ENCODE results near the gene SELENOI.
A peak's percentile ranks its signal among the peaks of the same experiment; 100 is the strongest.
"Not testable (repeated sequence)": the region's sequence is repeated elsewhere in the genome, so short reads cannot be mapped to it uniquely, and the experiment has no call there.

Gene SELENOI

DNA sequence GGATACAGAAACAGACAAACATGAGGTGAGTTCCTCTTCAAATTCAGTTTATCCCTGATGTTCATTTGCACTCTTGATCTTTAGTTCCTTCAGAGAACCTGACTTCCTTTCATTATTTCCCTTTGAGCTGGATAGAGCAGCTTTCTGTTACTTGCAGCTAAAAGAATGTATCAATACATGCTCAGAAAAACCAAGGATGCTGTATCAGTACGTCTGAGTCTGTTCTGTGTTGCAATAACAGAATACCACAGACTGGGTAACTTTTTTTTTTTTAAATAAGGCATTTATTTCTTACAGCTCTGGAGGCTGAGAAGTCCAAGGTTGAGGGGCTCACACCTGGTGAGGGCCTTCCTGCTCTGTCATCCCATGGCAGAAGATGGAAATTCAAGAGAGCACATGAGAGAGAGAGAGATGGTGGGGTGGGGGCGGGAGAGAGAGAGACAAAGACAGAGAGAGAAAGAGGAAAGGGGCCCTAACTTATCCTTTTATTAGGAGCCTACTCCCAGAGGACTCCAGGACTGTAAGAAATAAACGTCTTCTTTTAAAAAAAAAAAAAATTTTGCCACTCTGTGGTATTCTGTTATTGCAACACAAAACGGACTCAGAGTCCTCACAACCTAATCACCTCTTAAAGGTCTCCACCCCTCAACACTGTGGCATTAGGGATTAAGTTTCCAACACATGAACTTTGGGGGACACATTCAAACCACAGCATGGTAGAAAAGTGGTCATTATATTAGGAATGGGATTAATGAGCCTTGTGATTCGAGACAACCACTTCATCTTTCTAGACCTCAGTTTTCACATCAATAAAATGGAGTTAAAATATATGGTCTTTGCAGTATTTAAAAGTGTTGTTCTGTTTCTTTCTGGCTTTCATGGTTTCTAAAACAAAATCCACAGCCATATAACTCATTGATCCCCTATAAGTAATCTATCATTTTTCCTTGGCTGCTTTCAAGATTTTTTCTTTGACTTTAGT is 18.4 kb upstream of the SELENOI start:
- DNase-seq = no peak

- not testable (repeated sequence) for DNase-seq
Observed at GRCh38 chr2:26329083-26329482, 16.9 kb upstream of the SELENOI start.

DNA sequence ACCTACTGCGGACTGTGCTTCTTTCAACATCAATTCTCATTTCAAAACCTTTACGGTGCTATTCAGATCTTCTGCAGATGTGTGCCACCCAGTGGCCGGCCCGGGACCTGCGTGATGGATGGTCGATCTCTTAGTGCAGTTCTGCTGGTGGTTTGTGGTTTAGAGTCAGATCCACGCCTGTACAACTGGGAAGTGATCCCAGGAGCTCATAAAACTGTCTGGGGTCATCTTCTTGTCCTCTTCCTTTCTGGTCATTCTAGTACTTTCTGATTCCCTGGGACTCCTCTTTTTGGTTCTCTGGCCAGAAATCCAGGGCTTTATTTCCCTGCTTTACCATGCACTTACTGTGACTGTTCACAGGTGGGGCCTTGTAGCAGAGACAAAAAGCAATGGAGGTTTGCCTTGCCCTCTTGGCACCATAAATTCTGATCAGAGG is 15.8 kb upstream of the SELENOI start:
- DNase-seq = peak; percentile 86 to 89

DNA sequence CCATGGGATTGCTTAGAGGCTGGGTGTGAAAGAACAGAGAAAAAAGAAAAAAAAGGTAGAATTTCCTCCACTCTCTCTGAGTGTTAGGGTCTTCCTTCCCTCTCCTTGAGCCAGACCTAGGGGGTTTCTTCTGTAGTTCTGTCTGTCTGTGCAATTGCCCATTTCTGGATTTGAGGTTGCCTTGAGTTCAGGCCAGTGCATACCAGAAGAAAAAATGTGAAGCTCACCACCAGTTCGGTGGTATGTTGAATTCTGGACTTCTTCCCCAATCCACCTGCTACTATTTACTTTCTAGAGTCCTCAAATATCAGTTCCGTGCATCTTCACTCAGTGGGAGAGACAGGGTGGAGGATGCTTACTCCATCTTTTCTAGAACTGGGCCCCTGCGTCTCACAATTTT is 15.3 kb upstream of the SELENOI start:
- no peak for DNase-seq

- DNase-seq = not testable (repeated sequence)
Observed at GRCh38 chr2:26331321-26331720, 14.6 kb upstream of the SELENOI start.

GRCh38 chr2:26333293-26333692 is 12.7 kb upstream of the SELENOI start:
- DNase-seq = no peak

DNA sequence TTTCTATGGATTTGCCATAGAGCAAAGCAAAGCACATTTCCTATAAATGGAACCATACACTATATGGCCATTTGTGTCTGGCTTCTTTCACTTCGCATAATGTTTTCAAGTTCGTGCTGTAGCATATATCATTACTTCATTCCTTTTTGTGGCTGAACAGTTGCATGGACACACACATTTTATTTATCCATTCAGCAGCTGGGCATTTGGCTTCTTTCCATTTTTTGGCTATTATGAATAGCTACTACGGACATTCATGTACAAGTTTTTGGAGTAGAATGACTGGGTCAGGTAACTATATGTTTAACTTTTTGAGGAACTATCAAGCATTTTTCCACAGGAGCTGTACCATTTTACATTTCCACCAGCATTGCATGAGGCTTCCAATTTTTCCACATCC is 10.7 kb upstream of the SELENOI start:
- no peak for DNase-seq

- DNase-seq = no peak
Observed at GRCh38 chr2:26336719-26337118, 9.2 kb upstream of the SELENOI start.

- no peak for DNase-seq
Observed at GRCh38 chr2:26337298-26337697, 8.6 kb upstream of the SELENOI start.

GRCh38 chr2:26340831-26341230 is 5.1 kb upstream of the SELENOI start:
- DNase-seq = no peak

GRCh38 chr2:26344581-26345282 is 1.2 kb upstream of the SELENOI start:
- DNase-seq = peak; percentile 35 to 38

GRCh38 chr2:26345283-26345544 is 729 bp upstream of the SELENOI start:
- DNase-seq = no peak

DNA sequence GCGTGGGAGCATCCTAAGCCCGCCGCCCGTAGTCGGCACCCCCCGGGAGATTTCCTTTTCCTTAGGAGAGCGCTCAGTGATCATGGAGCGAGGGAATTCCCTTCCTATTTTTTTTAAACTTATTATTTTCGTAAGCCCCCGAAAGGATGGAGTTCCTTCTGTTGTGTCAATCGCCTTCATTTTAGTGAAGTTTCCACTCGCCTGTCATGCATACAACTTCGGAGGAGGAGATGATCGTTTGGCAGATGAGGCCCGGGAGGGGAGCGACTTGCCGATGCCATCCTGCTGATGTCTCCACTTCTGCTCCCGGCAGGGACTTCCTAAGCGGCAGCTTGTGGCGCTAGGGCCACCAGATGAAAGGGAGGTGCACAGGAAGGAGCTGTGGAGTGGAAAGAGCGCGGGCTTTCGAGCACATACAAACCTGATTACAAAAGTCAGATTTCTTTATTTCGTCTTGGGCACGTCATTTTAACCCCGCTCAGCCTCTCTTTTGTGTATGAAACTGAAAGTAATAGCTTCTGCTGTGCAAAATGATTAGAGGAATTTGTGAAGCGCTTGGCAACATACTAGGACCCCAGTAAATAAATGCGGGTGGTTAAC is 611 bp downstream of the SELENOI start, which contains the start of gene ADGRF3:
ADGRF3 (minus strand) TSS at position 336 of the 600 bp plus-strand sequence. CDS start 555 bp downstream, outside the sequence.
- DNase-seq = peak; percentile 62 to 69

DNA sequence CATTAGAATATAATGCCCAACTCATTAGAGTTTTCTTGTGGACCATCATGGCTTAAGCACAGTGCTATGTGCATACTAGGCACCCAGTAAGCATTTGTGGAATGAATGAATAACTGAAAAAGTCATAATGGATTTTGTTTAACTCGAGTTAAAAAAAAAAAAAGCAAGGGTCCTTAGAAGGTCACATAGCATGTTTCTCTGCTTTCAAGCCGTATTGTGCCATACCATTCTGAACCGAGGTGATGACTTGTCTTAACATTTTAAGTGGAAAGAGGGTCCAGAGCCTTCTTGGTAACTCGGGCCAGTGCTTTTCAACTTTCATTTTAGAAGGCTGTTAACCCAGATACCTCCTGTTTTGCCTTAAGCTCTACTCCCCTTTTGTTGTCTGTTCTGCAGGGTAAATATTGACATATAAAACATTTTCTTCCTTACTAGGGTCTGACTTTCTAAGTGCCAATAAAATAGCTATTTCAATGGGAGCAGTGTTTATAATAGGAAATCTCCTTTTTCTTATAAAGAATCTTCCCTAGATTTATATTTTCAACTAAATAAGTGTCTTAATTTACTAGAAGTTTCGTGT is 1.4 kb downstream of the SELENOI start:
- DNase-seq = no peak

DNA sequence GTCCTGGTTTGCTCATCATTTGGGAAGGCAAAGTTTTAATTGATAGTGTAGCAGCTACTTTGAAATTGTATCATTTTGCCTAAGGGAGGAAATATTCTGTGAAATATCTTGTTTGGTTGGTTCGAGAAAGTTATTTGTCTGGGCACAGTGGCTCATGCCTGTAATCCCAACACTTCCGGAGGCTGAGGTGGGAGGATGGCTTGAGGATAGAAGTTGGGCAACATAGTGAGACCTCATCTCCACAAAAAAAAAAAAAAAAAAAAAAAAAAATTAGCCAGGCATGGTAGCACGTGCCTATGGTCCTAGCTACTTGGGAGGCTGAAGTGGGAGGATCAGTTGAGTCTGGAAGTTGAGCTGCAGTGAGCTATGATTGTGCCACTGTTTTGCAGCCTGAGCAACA is 3.7 kb downstream of the SELENOI start:
- no peak for DNase-seq

GRCh38 chr2:26351375-26352090 is 5.6 kb downstream of the SELENOI start:
- no peak for DNase-seq

DNA sequence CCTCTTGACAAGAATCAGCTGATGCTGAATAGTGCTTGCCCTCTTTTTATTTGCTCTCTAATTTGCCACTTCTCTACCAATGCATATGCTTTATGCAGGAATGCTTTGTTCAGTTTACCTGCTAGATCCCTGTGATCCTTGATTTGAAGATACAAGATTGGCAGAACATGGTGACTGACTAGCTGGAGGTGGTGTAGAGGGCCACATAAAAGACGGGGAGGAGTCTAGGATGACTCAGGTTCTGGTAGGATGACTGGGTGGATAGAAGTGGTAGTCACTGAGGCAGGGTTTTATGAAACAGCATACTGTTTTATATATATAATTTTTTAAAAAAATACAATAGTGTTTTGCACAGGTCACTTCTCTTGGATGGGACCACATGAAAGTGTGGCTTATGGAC is 6.9 kb downstream of the SELENOI start:
- DNase-seq = peak; percentile 17 to 49

DNA sequence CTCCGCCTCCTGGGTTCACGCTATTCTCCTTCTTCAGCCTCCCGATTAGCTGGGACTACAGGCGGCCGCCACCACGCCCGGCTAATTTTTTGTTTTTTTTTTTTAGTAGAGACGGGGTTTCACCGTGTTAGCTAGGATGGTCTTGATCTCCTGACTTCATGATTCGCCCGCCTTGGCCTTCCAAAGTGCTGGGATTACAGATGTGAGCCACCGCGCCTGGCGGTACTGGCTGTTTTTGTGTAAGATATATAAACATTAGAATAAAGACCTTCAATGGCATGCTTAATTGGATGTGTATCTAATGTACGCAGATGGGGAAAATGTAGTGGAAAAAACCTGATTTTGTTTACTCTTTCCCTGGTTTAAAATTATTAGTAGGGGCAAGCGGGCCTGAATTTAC is 8.5 kb downstream of the SELENOI start:
- not testable (repeated sequence) for DNase-seq

- DNase-seq = no peak
Observed at GRCh38 chr2:26355038-26355995, 9.4 kb downstream of the SELENOI start.

- no peak for DNase-seq
Observed at GRCh38 chr2:26356111-26356510, 10.2 kb downstream of the SELENOI start.

DNA sequence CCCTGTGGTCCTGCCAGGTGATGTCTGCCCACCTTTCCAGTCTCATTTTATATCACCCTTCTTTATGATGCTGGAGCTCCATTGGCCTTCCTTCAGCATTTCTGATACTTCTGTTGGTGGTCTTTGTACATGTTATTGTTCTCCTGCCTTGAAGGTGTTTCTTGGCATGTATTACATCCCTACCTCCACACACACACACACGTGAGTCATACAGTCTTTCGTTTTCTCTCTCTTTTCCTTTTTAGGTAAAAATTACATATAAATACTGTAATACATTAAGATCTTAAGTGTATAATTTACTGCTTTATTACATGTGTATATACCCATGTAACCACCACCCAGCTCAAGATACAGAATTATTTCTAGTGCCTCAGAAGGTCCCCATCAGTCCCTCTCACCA is 10.8 kb downstream of the SELENOI start:
- no peak for DNase-seq

All from stimulated activated CD4-positive, alpha-beta T cell treated with anti-CD3 and anti-CD28 coated beads, Interleukin-2, amount 100 ng/mL, for 24 hours (primary cell).